Endodermal cell (in vitro differentiated cells): ENCODE measurements around the gene DAP. TPM values are rescaled to one million over a fixed set of nuclear protein-coding genes. Genes with fewer than 3 reads are reported as not detected.
"Not testable (repeated sequence)": the region's sequence is repeated elsewhere in the genome, so short reads cannot be mapped to it uniquely, and the experiment has no call there.

Experiments used
- DNase-seq: peaks from one replicate; pipeline ENCODE4 v3.0.0-alpha.2; 2017
- H3K27ac ChIP-seq: 2 replicates; pipeline ENCODE4 v1.5.1; 2013; ENCODE audit warnings: mild to moderate bottlenecking, low read depth, low read length, moderate library complexity
- H3K27me3 ChIP-seq: 2 replicates; pipeline ENCODE4 v1.6.1; 2013; ENCODE audit warnings: mild to moderate bottlenecking, low read length, moderate library complexity; ENCODE audit not compliant: insufficient read depth, control insufficient read depth, poor library complexity, severe bottlenecking
- H3K36me3 ChIP-seq: 2 replicates; pipeline ENCODE4 v1.7.0; 2013; ENCODE audit warnings: mild to moderate bottlenecking, low read length, moderate library complexity; ENCODE audit not compliant: control insufficient read depth, insufficient read depth
- H3K4me1 ChIP-seq: one replicate; pipeline ENCODE4 v1.7.0; 2013; ENCODE audit warnings: low read length; ENCODE audit not compliant: control insufficient read depth, insufficient read depth
- H3K4me3 ChIP-seq: 2 replicates; pipeline ENCODE4 v1.5.1; 2013; ENCODE audit warnings: mild to moderate bottlenecking, low read length, moderate library complexity
- H3K9ac ChIP-seq: 2 replicates; pipeline ENCODE4 v1.6.1; 2013; ENCODE audit warnings: mild to moderate bottlenecking, low read length, moderate library complexity; ENCODE audit not compliant: poor library complexity, severe bottlenecking; ENCODE audit errors: extremely low read depth
- H3K9me3 ChIP-seq: 2 replicates; pipeline ENCODE4 v1.6.1; 2013; ENCODE audit warnings: mild to moderate bottlenecking, low read length, moderate library complexity; ENCODE audit not compliant: control insufficient read depth
- H3K27ac Mint-ChIP-seq: 2 replicates; pipeline ENCODE4 v1.8.0; 2020; ENCODE audit warnings: mixed read lengths
- H3K27me3 Mint-ChIP-seq: 2 replicates; pipeline ENCODE4 v1.8.0; 2021; ENCODE audit warnings: mild to moderate bottlenecking, mixed read lengths; ENCODE audit not compliant: insufficient read depth
- H3K36me3 Mint-ChIP-seq: 2 replicates; pipeline ENCODE4 v1.8.0; 2020; ENCODE audit warnings: low read depth, mixed read lengths
- H3K4me1 Mint-ChIP-seq: 2 replicates; pipeline ENCODE4 v1.8.0; 2020; ENCODE audit warnings: mixed read lengths
- H3K4me3 Mint-ChIP-seq: 2 replicates; pipeline ENCODE4 v1.8.0; 2020; ENCODE audit warnings: mild to moderate bottlenecking, moderate library complexity, mixed read lengths
- H3K9me3 Mint-ChIP-seq: 2 replicates; pipeline ENCODE4 v1.8.0; 2020; ENCODE audit warnings: mild to moderate bottlenecking, mixed read lengths
- CTCF ChIP-seq: fragments of 200-600 bp; sonication (generic); conservative IDR thresholded peaks from 2 replicates; pipeline ENCODE4 v1.5.0; 2021; ENCODE audit warnings: antibody characterized with exemption, mild to moderate bottlenecking
- WGBS, 2 experiments: methylation state at CpG; one replicate each; pipeline versions ENCODE4 v1.1.5 to v1.1.7; 2013; ENCODE audit warnings: missing lambda C conversion rate in 2 of 2, mixed read lengths in 1 of 2; ENCODE audit not compliant: insufficient coverage in 1 of 2, insufficient read length in 1 of 2; 5-methylcytosine and 5-hydroxymethylcytosine counted together
- total RNA-seq, 2 donors: library from RNA; stranded (reverse); fragmentation: NEBNext Ultra II Directional in 1 of 2; extraction: Animal tissue kit (Norgen Biotek cat#: 25700) in 1 of 2; gene quantifications; 2 replicates in 1 of 2; 3 replicates in 1 of 2; pipeline ENCODE4 v1.2.1, GENCODE V29; 2021

Gene DAP
- total RNA-seq, 2 donors from 2014 or later, result 77.7 to 106 TPM

GRCh38 chr5:10789021-10789420 lies 28.0 kb upstream of the DAP start:
- no peaks in the 10 kb centered on the region for H3K36me3 ChIP-seq
- no peak overlapping the region for H3K4me3 ChIP-seq
- H3K27me3 ChIP-seq, result no peaks in the 10 kb centered on the region
- no peak for DNase-seq
- TF ChIP-seq CTCF, result no peak
- H3K4me3 Mint-ChIP-seq, result no peak overlapping the region
- no peak overlapping the region for H3K9ac ChIP-seq
- H3K4me1 Mint-ChIP-seq, result peaks cover 2% of the 10 kb centered on the region
- no peak overlapping the region for H3K27ac Mint-ChIP-seq
- no peak overlapping the region for H3K27ac ChIP-seq
- no peaks in the 10 kb centered on the region for H3K9me3 Mint-ChIP-seq
- 86 to 90% methylated on average over 1 to 3 of the region's 3 CpGs for WGBS, 2 experiments
- no peaks in the 10 kb centered on the region for H3K4me1 ChIP-seq
- peaks cover 3% of the 10 kb centered on the region for H3K9me3 ChIP-seq
- no peaks in the 10 kb centered on the region for H3K27me3 Mint-ChIP-seq
- H3K36me3 Mint-ChIP-seq, result no peaks in the 10 kb centered on the region

DNA sequence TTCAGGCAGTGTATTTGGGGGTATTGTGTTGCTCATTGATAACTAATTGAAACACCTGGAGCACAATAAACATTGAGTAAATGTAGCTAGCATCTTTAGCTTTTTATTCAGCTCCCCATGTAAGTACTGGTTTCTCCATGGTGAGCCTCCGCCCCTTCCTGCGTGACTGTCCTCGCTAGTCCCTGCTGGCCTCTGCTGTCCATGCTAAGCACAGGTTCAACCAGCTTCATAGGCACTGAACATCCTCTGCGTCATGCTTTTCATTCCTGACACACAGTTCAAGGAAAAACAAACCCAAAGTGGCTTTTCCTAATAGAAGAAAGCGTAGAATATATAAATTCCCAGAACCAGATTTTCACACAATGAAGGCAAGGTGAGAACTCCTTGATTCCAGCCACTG lies 27.3 kb upstream of the DAP start:
- Histone ChIP-seq H3K36me3 (no peaks in the 10 kb centered on the region), H3K9ac (no peak overlapping the region), H3K9me3 (peaks cover 3% of the 10 kb centered on the region), H3K27me3 (no peaks in the 10 kb centered on the region), H3K4me1 (no peaks in the 10 kb centered on the region), H3K27ac (no peak overlapping the region), H3K4me3 (no peak overlapping the region)
- no peaks in the 10 kb centered on the region for H3K36me3 Mint-ChIP-seq
- 91 to 94% methylated on average over 5 of the region's 5 CpGs for WGBS, 2 experiments
- H3K27ac Mint-ChIP-seq, result no peak overlapping the region
- TF ChIP-seq CTCF, result no peak
- no peak for DNase-seq
- no peak overlapping the region for H3K4me3 Mint-ChIP-seq
- H3K27me3 Mint-ChIP-seq, result peaks cover 2% of the 10 kb centered on the region
- no peaks in the 10 kb centered on the region for H3K9me3 Mint-ChIP-seq
- H3K4me1 Mint-ChIP-seq, result peaks cover 2% of the 10 kb centered on the region

GRCh38 chr5:10786835-10787234 lies 25.8 kb upstream of the DAP start:
- H3K9me3 Mint-ChIP-seq, result peaks cover 4% of the 10 kb centered on the region
- no peaks in the 10 kb centered on the region for H3K36me3 Mint-ChIP-seq
- Histone ChIP-seq H3K9me3 (peaks cover 3% of the 10 kb centered on the region), H3K27me3 (no peaks in the 10 kb centered on the region), H3K4me3 (no peak overlapping the region), H3K27ac (no peak overlapping the region), H3K4me1 (no peaks in the 10 kb centered on the region), H3K9ac (no peak overlapping the region), H3K36me3 (no peaks in the 10 kb centered on the region)
- WGBS, 2 experiments, result 84 to 92% methylated on average over 2 to 4 of the region's 4 CpGs
- no peak overlapping the region for H3K4me3 Mint-ChIP-seq
- H3K27ac Mint-ChIP-seq, result no peak overlapping the region
- no peak for DNase-seq
- H3K4me1 Mint-ChIP-seq, result peaks cover 2% of the 10 kb centered on the region
- TF ChIP-seq CTCF, result no peak
- H3K27me3 Mint-ChIP-seq, result peaks cover 7% of the 10 kb centered on the region

DNA sequence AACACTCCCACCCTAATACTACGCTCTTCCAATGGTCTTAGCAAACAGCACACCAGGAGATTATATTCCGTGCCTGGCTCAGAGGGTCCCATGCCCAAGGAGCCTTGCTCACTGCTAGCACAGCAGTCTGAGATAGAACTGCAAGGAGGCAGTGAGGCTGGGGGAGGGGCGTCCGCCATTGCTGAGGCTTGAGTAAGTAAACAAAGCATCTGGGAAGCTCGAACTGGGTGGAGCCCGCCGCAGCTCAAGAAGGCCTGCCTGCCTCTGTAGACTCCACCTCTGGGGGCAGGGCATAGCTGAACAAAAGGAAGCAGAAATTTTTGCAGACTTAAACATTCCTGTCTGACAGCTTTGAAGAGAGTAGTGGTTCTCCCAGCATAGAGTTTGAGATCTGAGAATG lies 19.2 kb upstream of the DAP start:
- not testable (repeated sequence) for H3K4me1 ChIP-seq, H3K9me3 ChIP-seq, H3K36me3 ChIP-seq, H3K9ac ChIP-seq, H3K27ac Mint-ChIP-seq, H3K27me3 ChIP-seq, H3K36me3 Mint-ChIP-seq, H3K27ac ChIP-seq, DNase-seq, H3K4me3 Mint-ChIP-seq, H3K4me1 Mint-ChIP-seq, H3K4me3 ChIP-seq
- WGBS, 2 experiments, result 88 to 91% methylated on average over 3 to 7 of the region's 7 CpGs
- Mint-ChIP-seq H3K27me3 (peaks cover 11% of the 10 kb centered on the region), H3K9me3 (peaks cover 29% of the 10 kb centered on the region)
